WTC11 (cell line): ENCODE data around the gene MYO7B. TPM values are rescaled to one million over a fixed set of nuclear protein-coding genes. Genes with fewer than 3 reads are reported as not detected.

Source experiments
- ATAC-seq: fragments of 200-7000 bp; cut with Tn5 transposase; 2 replicates; pipeline ENCODE4 v1.10.0; 2021; ENCODE audit warnings: mild to moderate bottlenecking, moderate library complexity
- CTCF ChIA-PET: fragments of 300-600 bp; sonication (Branson Sonifier 250); formaldehyde crosslinking; loops from one replicate; lab custom pipeline; 2021; ENCODE audit warnings: antibody characterized with exemption; lab: Charles Lee
- POLR2A ChIA-PET: fragments of 350-600 bp; sonication (Branson Sonifier 250); formaldehyde crosslinking; loops from one replicate; lab custom pipeline; 2021; ENCODE audit warnings: antibody characterized with exemption; lab: Charles Lee
- DNase-seq: peaks from one replicate; pipeline ENCODE4 v3.0.0; 2021; ENCODE audit warnings: low spot score
- H3K27ac Mint-ChIP-seq: 2 replicates; pipeline ENCODE4 v1.8.0; 2021; ENCODE audit warnings: mixed read lengths
- H3K27me3 Mint-ChIP-seq: 2 replicates; pipeline ENCODE4 v1.8.0; 2021; ENCODE audit warnings: low read depth, mild to moderate bottlenecking, moderate library complexity, mixed read lengths
- H3K36me3 Mint-ChIP-seq: 2 replicates; pipeline ENCODE4 v1.8.0; 2021; ENCODE audit warnings: mixed read lengths
- H3K4me1 Mint-ChIP-seq: 2 replicates; pipeline ENCODE4 v1.8.0; 2022; ENCODE audit warnings: mixed read lengths
- H3K4me3 Mint-ChIP-seq: 2 replicates; pipeline ENCODE4 v1.8.0; 2021; ENCODE audit warnings: mild to moderate bottlenecking, moderate library complexity, mixed read lengths
- H3K9me3 Mint-ChIP-seq: 2 replicates; pipeline ENCODE4 v1.8.0; 2021; ENCODE audit warnings: mixed read lengths
- EMX1 ChIP-seq: fragments of 250-450 bp; sonication (Bioruptor Pico); IDR thresholded peaks from 2 replicates; pipeline ENCODE4 v1.8.0; 2021; ENCODE audit warnings: mild to moderate bottlenecking
- FOXK1 ChIP-seq: sonication (generic); formaldehyde crosslinking; IDR thresholded peaks from 2 replicates; pipeline ENCODE4 v1.8.0; 2022; ENCODE audit warnings: mild to moderate bottlenecking, moderate library complexity, missing genetic modification reagents
- NFE2L1 ChIP-seq: sonication (generic); formaldehyde crosslinking; IDR thresholded peaks from 2 replicates; pipeline ENCODE4 v1.8.1; 2023; ENCODE audit warnings: missing genetic modification reagents
- TEAD4 ChIP-seq: sonication (generic); formaldehyde crosslinking; IDR thresholded peaks from 2 replicates; pipeline ENCODE4 v1.8.0; 2022; ENCODE audit warnings: mild to moderate bottlenecking, missing genetic modification reagents
- ZMAT4 ChIP-seq: fragments of 250-450 bp; sonication (Bioruptor Pico); IDR thresholded peaks from 2 replicates; pipeline ENCODE4 v1.9.0; 2021; ENCODE audit warnings: mild to moderate bottlenecking
- total RNA-seq: library from RNA; stranded (reverse); gene quantifications from 3 replicates; pipeline ENCODE4 v1.2.3, GENCODE V29; 2021
- TF ChIP-seq, protein P1 (sequence below): sonication (generic); formaldehyde crosslinking; IDR thresholded peaks from 2 replicates; pipeline ENCODE4 v1.8.0; 2022; ENCODE audit warnings: missing genetic modification reagents
- TF ChIP-seq, protein P2 (sequence below): fragments of 250-450 bp; sonication (Bioruptor Pico); IDR thresholded peaks from 2 replicates; pipeline ENCODE4 v1.9.0; 2021; ENCODE audit warnings: mild to moderate bottlenecking, borderline replicate concordance
- TF ChIP-seq, protein P3 (sequence below): fragments of 250-450 bp; sonication (Bioruptor Pico); IDR thresholded peaks from 2 replicates; pipeline ENCODE4 v1.8.0; 2021; ENCODE audit warnings: mild to moderate bottlenecking
- TF ChIP-seq, protein P4 (sequence below): sonication (generic); formaldehyde crosslinking; IDR thresholded peaks from 2 replicates; pipeline ENCODE4 v1.8.1; 2023; ENCODE audit warnings: mild to moderate bottlenecking, missing genetic modification reagents

MYO7B gene
- total RNA-seq, 1 experiment from 2014 or later, result not detected

- TF ChIP-seq, protein P1, sequence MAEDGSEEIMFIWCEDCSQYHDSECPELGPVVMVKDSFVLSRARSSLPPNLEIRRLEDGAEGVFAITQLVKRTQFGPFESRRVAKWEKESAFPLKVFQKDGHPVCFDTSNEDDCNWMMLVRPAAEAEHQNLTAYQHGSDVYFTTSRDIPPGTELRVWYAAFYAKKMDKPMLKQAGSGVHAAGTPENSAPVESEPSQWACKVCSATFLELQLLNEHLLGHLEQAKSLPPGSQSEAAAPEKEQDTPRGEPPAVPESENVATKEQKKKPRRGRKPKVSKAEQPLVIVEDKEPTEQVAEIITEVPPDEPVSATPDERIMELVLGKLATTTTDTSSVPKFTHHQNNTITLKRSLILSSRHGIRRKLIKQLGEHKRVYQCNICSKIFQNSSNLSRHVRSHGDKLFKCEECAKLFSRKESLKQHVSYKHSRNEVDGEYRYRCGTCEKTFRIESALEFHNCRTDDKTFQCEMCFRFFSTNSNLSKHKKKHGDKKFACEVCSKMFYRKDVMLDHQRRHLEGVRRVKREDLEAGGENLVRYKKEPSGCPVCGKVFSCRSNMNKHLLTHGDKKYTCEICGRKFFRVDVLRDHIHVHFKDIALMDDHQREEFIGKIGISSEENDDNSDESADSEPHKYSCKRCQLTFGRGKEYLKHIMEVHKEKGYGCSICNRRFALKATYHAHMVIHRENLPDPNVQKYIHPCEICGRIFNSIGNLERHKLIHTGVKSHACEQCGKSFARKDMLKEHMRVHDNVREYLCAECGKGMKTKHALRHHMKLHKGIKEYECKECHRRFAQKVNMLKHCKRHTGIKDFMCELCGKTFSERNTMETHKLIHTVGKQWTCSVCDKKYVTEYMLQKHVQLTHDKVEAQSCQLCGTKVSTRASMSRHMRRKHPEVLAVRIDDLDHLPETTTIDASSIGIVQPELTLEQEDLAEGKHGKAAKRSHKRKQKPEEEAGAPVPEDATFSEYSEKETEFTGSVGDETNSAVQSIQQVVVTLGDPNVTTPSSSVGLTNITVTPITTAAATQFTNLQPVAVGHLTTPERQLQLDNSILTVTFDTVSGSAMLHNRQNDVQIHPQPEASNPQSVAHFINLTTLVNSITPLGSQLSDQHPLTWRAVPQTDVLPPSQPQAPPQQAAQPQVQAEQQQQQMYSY (CRISPR knock-in tag), result no peak
- TF ChIP-seq EMX1 (CRISPR knock-in tag) (no peak), FOXK1 (CRISPR knock-in tag) (no peak), ZMAT4 (CRISPR knock-in tag) (no peak), TEAD4 (CRISPR knock-in tag) (no peak), NFE2L1 (CRISPR knock-in tag) (no peak)
- TF ChIP-seq, protein P2, sequence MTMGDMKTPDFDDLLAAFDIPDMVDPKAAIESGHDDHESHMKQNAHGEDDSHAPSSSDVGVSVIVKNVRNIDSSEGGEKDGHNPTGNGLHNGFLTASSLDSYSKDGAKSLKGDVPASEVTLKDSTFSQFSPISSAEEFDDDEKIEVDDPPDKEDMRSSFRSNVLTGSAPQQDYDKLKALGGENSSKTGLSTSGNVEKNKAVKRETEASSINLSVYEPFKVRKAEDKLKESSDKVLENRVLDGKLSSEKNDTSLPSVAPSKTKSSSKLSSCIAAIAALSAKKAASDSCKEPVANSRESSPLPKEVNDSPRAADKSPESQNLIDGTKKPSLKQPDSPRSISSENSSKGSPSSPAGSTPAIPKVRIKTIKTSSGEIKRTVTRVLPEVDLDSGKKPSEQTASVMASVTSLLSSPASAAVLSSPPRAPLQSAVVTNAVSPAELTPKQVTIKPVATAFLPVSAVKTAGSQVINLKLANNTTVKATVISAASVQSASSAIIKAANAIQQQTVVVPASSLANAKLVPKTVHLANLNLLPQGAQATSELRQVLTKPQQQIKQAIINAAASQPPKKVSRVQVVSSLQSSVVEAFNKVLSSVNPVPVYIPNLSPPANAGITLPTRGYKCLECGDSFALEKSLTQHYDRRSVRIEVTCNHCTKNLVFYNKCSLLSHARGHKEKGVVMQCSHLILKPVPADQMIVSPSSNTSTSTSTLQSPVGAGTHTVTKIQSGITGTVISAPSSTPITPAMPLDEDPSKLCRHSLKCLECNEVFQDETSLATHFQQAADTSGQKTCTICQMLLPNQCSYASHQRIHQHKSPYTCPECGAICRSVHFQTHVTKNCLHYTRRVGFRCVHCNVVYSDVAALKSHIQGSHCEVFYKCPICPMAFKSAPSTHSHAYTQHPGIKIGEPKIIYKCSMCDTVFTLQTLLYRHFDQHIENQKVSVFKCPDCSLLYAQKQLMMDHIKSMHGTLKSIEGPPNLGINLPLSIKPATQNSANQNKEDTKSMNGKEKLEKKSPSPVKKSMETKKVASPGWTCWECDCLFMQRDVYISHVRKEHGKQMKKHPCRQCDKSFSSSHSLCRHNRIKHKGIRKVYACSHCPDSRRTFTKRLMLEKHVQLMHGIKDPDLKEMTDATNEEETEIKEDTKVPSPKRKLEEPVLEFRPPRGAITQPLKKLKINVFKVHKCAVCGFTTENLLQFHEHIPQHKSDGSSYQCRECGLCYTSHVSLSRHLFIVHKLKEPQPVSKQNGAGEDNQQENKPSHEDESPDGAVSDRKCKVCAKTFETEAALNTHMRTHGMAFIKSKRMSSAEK (CRISPR knock-in tag), result no peak
- TF ChIP-seq, protein P3, sequence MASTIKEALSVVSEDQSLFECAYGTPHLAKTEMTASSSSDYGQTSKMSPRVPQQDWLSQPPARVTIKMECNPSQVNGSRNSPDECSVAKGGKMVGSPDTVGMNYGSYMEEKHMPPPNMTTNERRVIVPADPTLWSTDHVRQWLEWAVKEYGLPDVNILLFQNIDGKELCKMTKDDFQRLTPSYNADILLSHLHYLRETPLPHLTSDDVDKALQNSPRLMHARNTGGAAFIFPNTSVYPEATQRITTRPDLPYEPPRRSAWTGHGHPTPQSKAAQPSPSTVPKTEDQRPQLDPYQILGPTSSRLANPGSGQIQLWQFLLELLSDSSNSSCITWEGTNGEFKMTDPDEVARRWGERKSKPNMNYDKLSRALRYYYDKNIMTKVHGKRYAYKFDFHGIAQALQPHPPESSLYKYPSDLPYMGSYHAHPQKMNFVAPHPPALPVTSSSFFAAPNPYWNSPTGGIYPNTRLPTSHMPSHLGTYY (CRISPR knock-in tag), result no peak
- TF ChIP-seq, protein P4, sequence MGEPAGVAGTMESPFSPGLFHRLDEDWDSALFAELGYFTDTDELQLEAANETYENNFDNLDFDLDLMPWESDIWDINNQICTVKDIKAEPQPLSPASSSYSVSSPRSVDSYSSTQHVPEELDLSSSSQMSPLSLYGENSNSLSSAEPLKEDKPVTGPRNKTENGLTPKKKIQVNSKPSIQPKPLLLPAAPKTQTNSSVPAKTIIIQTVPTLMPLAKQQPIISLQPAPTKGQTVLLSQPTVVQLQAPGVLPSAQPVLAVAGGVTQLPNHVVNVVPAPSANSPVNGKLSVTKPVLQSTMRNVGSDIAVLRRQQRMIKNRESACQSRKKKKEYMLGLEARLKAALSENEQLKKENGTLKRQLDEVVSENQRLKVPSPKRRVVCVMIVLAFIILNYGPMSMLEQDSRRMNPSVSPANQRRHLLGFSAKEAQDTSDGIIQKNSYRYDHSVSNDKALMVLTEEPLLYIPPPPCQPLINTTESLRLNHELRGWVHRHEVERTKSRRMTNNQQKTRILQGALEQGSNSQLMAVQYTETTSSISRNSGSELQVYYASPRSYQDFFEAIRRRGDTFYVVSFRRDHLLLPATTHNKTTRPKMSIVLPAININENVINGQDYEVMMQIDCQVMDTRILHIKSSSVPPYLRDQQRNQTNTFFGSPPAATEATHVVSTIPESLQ (CRISPR knock-in tag), result no peak
- Mint-ChIP-seq H3K27me3 (peaks cover 2% of the 10 kb centered on the region; the same call in 1 of the 2 replicates), H3K9me3 (no peaks in the 10 kb centered on the region), H3K4me3 (no peak within 1 kb of the TSS), H3K36me3 (no peaks in the 10 kb centered on the region), H3K27ac (peak within 1 kb of the TSS; percentile 45; the same call in 1 of the 2 replicates), H3K4me1 (peaks cover 9% of the 10 kb centered on the region)
- CTCF ChIA-PET, result interaction anchor here (0.6 to 2.3 kb wide), 3 partner anchors 9 to 69 kb away, joined by 3 to 14 read pairs (median 4); no protein-coding TSS in a partner anchor
- no peak for DNase-seq
- ATAC-seq, result no peak
- POLR2A ChIA-PET, result no interaction called here
Measured at GRCh38 chr2:127645395-127646291, 110.2 kb downstream of the MYO7B start, which contains the start of gene GPR17. Gene GPR17, plus strand, starts transcription at chr2:127646153. Its CDS starts 4,583 bp downstream, at chr2:127650736.
